GM10266 (cell line): ENCODE results near the gene DCTN1.

Source experiments
- DNase-seq: peaks from one replicate; pipeline ENCODE4 v3.0.0; 2012; ENCODE audit errors: extremely low spot score
- TF ChIP-seq, protein P1 (sequence below): IDR thresholded peaks from 2 replicates; pipeline ENCODE4 v1.5.1; 2012; ENCODE audit warnings: mild to moderate bottlenecking, low read depth; ENCODE audit not compliant: control insufficient read depth, insufficient read depth; ENCODE audit errors: missing control alignments

Gene DCTN1

DNA sequence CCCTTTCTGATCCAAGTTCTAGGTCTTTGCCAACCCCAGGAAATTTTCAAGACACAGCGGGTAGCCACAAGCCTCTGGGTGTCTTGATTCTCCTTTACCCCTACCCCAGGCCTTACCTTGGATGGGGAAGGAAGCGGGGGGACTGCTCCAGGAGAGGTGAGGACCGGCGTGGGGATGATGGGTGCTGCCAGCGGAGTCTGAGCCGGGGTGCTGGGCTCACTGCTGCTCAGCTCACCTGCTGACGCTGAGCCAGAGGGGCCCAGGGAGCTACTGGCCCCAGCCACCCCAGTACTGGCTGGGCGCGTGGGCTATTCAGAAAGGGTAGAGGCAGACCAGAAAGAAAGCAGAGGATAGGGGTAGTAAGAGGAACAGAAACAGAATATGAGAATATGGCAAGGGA is 8.7 kb downstream of the DCTN1 start:
- TF ChIP-seq, protein P1, sequence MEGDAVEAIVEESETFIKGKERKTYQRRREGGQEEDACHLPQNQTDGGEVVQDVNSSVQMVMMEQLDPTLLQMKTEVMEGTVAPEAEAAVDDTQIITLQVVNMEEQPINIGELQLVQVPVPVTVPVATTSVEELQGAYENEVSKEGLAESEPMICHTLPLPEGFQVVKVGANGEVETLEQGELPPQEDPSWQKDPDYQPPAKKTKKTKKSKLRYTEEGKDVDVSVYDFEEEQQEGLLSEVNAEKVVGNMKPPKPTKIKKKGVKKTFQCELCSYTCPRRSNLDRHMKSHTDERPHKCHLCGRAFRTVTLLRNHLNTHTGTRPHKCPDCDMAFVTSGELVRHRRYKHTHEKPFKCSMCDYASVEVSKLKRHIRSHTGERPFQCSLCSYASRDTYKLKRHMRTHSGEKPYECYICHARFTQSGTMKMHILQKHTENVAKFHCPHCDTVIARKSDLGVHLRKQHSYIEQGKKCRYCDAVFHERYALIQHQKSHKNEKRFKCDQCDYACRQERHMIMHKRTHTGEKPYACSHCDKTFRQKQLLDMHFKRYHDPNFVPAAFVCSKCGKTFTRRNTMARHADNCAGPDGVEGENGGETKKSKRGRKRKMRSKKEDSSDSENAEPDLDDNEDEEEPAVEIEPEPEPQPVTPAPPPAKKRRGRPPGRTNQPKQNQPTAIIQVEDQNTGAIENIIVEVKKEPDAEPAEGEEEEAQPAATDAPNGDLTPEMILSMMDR, result no peak
- DNase-seq, result no peak

DNA sequence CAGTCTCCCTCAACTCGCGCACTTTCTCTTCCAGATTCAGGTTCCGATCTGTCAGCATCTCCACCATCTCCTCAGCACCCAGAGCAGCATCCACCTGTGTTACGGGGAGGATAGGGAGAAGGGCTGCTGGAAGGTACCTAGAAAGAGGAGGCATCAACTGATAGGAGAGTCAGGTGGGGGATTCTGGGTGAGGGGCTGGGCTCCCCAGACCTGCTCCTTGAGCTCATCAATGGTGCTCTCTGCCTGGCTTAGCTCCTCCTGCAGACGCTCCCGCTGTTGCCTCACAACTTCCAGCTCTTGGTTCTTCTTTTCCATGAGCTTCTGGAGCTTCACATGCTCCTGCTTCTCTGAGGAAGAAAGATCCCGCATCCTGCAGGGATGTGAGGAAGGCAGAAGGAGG is 10.1 kb downstream of the DCTN1 start:
- DNase-seq, result no peak
- TF ChIP-seq, protein P1, result no peak

DNA sequence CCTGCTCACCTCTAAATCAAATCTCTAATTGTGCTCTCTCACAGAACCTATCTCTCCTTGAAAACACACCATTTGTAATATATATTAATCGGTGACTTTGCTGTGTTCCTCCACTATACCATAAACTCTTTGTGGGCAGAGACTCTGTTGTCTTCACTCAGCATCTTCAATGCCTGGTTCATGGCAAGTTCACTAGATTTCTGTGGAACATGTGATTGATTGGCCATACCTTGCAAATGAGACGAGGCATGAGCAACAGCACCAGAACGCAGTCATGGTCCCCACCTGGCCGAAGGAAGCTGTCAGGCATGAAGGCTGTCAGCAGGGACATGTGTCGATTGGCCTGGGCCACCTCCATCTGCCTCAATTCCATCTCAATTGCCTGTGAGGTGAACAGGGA is 11.6 kb downstream of the DCTN1 start:
- DNase-seq, result no peak
- TF ChIP-seq, protein P1, result no peak

DNA sequence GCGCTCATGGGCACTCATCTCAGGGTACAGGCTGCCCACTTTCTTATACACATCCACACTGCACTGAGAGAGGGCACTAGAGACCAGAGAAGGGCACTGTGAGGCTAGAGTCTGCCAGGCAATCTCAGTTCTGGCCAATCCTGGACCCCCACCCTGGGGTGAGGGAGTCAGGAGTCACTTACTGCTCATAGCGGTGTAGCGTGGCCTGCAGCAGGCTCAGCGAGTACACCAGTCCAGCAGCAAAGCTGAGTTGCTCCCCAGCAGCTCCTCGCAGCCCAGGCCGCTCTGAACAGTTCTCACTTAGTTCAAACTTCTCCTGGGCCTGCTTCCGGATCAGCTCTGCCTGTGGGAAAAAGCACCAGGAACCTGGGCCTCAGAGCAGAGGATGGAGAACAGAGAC is 12.3 kb downstream of the DCTN1 start:
- no peak for DNase-seq
- TF ChIP-seq, protein P1, result no peak

DNA sequence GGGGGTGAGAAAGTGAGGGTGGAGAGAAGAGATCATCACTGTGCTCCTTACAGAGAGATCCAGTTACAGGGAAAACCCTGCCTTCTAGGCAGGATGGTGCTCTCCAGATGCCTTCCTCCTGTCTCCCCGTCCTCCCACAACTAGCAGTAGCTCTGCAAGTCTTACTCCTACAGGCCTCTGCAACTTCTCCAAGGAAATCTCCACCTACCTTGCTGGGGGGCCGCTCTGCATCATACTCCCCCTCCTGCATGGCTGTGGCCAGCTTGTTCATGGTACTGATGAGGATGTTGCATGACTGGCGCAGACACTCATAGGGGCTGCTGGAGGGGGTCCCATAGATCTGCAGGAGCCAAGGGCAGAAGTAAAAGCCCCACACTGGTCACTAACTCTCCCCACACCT is 14.1 kb downstream of the DCTN1 start:
- TF ChIP-seq, protein P1, result no peak
- DNase-seq, result no peak

DNA sequence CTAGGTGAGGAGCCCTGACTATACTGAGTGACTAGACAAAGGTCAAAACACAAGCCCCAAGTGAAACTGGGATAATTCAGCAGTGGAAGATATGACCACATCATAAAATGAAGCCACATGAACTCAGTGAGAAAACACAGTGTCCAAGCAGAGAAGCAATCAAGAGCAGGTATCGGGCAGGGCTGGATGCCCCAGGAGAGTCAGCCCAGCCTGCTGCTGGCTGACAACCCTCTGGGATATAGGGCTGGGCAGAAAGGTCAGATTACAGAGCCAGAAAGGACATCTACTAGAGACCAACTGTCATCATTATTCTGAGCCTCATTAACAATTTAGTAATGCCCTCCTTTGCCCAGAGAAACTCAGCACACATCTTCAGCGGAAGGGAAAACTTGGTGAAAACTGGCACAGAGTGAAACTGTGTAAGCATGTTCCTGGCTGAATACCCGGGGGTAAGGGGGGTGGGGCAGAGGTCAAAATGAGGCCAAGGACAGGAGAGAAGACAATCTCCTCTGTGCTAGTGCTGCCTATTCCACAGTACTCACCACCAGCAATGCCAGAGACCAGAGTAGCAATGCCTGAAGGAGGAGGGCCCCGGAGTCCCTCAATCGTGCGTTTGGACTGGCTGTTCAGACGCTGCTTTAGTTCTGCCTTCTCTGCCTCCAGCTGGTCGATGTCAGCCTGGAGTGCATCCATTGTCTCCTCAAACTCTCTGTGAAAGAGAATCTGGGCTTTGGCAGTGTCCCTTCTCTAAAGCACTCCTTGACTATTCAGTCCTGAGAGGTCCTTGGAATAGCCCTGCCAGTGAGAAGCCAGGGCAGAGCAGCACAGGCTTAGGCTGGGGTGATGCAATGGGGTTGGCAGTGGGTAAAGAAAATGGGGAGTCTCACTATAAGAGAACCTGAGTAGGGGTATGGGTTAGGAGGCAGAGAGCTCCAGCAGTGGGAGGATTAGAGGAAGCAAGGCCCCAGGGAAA is 15.3 kb downstream of the DCTN1 start:
- DNase-seq, result no peak
- TF ChIP-seq, protein P1, result no peak

DNA sequence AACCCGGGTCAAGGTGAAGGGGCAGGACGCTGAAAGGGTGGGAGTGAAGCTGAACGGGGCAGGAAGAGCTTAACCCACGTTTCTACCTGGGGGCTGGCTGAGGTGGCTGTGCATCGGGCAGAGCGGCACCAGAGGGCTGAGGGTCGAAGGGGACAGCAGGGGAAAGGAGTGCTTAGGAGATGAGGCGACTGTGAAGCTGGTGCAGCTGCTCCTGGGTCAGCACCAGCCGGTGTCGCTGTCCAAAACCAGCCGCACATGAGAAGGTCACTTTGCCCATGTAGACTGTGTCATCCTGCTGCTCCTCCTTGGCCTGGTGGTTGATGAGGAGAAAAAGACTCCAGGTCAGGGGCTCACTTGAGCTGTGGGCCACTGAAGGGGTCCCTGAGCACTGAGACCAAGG is 18.8 kb downstream of the DCTN1 start:
- TF ChIP-seq, protein P1, result no peak
- no peak for DNase-seq
